Kidney (tissue), 14 donors: ENCODE results near the gene APOH. TPM values are rescaled to one million over a fixed set of nuclear protein-coding genes. Genes with fewer than 3 reads are reported as not detected.
A peak's percentile ranks its signal among the peaks of the same experiment; 100 is the strongest.

Experiments
- DNase-seq, 5 donors: peaks; one replicate each; pipeline ENCODE4 v3.0.0-alpha.2; 2013 to 2020
- FAIRE-seq: peaks from 2 replicates; lab custom pipeline; 2012; peaks lifted over from hg19 to GRCh38; lab: Jason Lieb, UNC
- H3K27ac ChIP-seq, 2 donors: one replicate each; pipeline ENCODE4 v1.7.0; 2013; ENCODE audit warnings: low read depth in 2 of 2, low read length in 2 of 2, inconsistent platforms in 1 of 2
- H3K27me3 ChIP-seq: one replicate; pipeline ENCODE4 v1.7.1; 2013; ENCODE audit warnings: low read length, inconsistent platforms; ENCODE audit not compliant: control insufficient read depth, insufficient read depth
- H3K36me3 ChIP-seq, 3 donors: one replicate each; pipeline versions ENCODE4 v1.7.0 to v1.7.1; 2013; ENCODE audit warnings: low read length in 3 of 3, control low read depth in 1 of 3, inconsistent platforms in 1 of 3; ENCODE audit not compliant: insufficient read depth in 3 of 3, control insufficient read depth in 2 of 3
- H3K4me1 ChIP-seq, 3 donors: one replicate each; pipeline versions ENCODE4 v1.7.0 to v1.7.1; 2013; ENCODE audit warnings: low read length in 3 of 3, inconsistent platforms in 1 of 3, low read depth in 1 of 3; ENCODE audit not compliant: control insufficient read depth in 2 of 3, insufficient read depth in 2 of 3
- H3K4me3 ChIP-seq, 3 donors: one replicate each; pipeline versions ENCODE4 v1.7.0 to v1.8.1; 2013; ENCODE audit warnings: low read length in 3 of 3, control low read depth in 1 of 3, inconsistent platforms in 1 of 3
- H3K9ac ChIP-seq, 3 donors: one replicate each; pipeline versions ENCODE4 v1.7.0 to v1.7.1; 2013; ENCODE audit warnings: low read length in 3 of 3, control low read depth in 1 of 3, inconsistent platforms in 1 of 3
- H3K9me3 ChIP-seq, 3 donors: one replicate each; pipeline versions ENCODE4 v1.7.0 to v1.7.1; 2013; ENCODE audit warnings: low read length in 3 of 3, control low read depth in 1 of 3, inconsistent platforms in 1 of 3; ENCODE audit not compliant: control insufficient read depth in 2 of 3, insufficient read depth in 1 of 3
- intact Hi-C: fragments of 100-400 bp; cut with DNase I; formaldehyde crosslinking; loops from one replicate; pipeline ENCODE4 v1.11.1; 2022
- polyA plus RNA-seq: library from polyadenylated mRNA; stranded (reverse); fragments of 350-450 nt; fragmentation: Illumina TruSeq; extraction: RNeasy Lipid Tissue Mini Kit (QIAGEN cat#74804); gene quantifications from one replicate; pipeline ENCODE4 v1.2.3, GENCODE V29; 2014; ENCODE audit warnings: low read depth, low replicate concordance; ENCODE audit not compliant: insufficient read depth
- total RNA-seq: library from RNA; stranded (reverse); fragmentation: NEBNext Ultra II Directional; extraction: Animal tissue kit (Norgen Biotek cat#: 25700); gene quantifications from one replicate; pipeline ENCODE4 v1.2.1, GENCODE V29; 2021
- TF ChIP-seq, protein P1 (sequence below): IDR thresholded peaks from 3 replicates; pipeline ENCODE4 v1.5.1; 2012; ENCODE audit warnings: mild to moderate bottlenecking, moderate library complexity, borderline replicate concordance; ENCODE audit not compliant: insufficient read depth; ENCODE audit errors: extremely low read depth
- donor health status: control.
- donor health status: control.
- donor health status: control.
- donor health status: control.
- donor health status: control.
- donor health status: DM: yes; HTN: yes; CAD: no.
- donor health status: Normal renal cell carcinoma (clear cell type).

Gene APOH
- total and polyA plus RNA-seq, 2 donors from 2014 or later, result 13.5 TPM; not detected in 1

DNA sequence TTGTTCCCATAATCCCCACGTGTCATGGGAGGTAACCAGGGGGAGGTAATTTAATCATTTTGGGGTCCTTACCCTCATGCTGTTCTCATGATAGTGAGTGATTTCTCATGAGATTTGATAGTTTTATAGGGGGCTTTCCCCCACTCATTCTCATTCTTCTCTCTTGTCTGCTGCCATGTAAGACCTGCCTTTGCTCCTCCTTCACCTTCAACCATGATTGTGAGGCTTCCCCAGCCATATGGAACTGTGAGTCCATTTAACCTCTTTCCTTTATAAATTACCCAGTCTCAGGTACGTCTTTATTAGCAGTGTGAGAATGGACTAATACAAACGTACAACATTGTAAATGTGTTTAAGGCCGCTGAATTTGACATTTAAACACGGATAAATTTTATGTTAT is 35.5 kb upstream of the APOH start:
- no peak overlapping the region for H3K9ac ChIP-seq
- intact Hi-C loops, result no loop called here
- TF ChIP-seq, protein P1, sequence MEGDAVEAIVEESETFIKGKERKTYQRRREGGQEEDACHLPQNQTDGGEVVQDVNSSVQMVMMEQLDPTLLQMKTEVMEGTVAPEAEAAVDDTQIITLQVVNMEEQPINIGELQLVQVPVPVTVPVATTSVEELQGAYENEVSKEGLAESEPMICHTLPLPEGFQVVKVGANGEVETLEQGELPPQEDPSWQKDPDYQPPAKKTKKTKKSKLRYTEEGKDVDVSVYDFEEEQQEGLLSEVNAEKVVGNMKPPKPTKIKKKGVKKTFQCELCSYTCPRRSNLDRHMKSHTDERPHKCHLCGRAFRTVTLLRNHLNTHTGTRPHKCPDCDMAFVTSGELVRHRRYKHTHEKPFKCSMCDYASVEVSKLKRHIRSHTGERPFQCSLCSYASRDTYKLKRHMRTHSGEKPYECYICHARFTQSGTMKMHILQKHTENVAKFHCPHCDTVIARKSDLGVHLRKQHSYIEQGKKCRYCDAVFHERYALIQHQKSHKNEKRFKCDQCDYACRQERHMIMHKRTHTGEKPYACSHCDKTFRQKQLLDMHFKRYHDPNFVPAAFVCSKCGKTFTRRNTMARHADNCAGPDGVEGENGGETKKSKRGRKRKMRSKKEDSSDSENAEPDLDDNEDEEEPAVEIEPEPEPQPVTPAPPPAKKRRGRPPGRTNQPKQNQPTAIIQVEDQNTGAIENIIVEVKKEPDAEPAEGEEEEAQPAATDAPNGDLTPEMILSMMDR, result no peak

DNA sequence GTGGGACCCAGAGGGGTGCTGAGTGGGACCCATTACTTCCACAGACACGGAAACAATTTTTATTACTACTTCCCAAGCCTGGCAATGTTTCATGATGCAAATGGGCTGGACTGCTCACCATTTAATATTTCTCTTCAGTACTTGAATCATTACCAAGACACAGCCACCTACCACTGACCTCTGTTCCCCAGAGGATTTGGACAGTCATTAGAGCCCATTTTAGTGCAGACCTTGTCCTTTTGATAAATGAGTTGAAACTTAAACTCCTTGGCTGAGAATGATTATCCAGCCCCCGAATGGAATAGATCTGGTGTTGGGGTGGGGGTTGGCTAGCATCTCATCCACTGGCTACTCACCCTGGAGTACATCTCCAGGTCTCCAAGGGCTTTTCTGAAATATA is 33.6 kb upstream of the APOH start:
- no peaks in the 10 kb centered on the region for H3K9me3 ChIP-seq
- H3K4me1 ChIP-seq, result peaks cover 0 to 5% (median 0%) of the 10 kb centered on the region in 3 donors
- intact Hi-C loops, result no loop called here
- no peak overlapping the region for H3K4me3 ChIP-seq
- DNase-seq, result peak in 2 of 5 donors; percentile 37 to 59
- no peak overlapping the region for H3K27ac ChIP-seq
- TF ChIP-seq, protein P1, result no peak
- no peak for FAIRE-seq
- H3K27me3 ChIP-seq, result no peaks in the 10 kb centered on the region
- H3K36me3 ChIP-seq, result no peaks in the 10 kb centered on the region
- no peak overlapping the region for H3K9ac ChIP-seq

More for the DNA sequence above, 35.5 kb upstream of the APOH start:
- Histone ChIP-seq H3K9me3 (no peaks in the 10 kb centered on the region), H3K4me1 (peaks cover 0 to 5% (median 0%) of the 10 kb centered on the region in 3 donors), H3K4me3 (no peak overlapping the region), H3K36me3 (no peaks in the 10 kb centered on the region), H3K27ac (no peak overlapping the region), H3K27me3 (no peaks in the 10 kb centered on the region)
- no peak for DNase-seq
- FAIRE-seq, result no peak

DNA sequence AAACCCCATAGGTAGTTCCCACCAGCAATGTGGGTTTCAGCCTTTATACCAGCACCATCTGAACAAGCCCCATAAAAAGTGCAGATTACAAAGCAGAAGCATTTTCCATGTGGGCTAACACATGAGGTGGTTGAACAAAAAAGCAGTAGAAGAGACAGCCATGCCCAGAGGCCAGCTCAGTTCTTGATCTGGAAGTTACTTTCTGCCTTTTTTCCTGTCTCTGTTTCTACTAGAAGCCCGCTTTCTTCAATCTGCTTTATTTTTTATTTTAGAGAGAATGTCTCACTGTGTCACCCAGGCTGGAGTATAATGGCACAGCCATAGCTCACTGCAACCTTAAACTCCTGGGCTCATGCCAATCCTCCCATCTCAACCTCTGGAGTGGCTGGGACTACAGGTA is 31.5 kb upstream of the APOH start:
- TF ChIP-seq, protein P1, result no peak
- Histone ChIP-seq H3K4me3 (no peak overlapping the region), H3K27ac (no peak overlapping the region), H3K9ac (no peak overlapping the region), H3K36me3 (no peaks in the 10 kb centered on the region), H3K27me3 (no peaks in the 10 kb centered on the region), H3K4me1 (peaks cover 0 to 5% (median 0%) of the 10 kb centered on the region in 3 donors), H3K9me3 (no peaks in the 10 kb centered on the region)
- FAIRE-seq (no peak), DNase-seq (no peak)
- intact Hi-C loops, result no loop called here

DNA sequence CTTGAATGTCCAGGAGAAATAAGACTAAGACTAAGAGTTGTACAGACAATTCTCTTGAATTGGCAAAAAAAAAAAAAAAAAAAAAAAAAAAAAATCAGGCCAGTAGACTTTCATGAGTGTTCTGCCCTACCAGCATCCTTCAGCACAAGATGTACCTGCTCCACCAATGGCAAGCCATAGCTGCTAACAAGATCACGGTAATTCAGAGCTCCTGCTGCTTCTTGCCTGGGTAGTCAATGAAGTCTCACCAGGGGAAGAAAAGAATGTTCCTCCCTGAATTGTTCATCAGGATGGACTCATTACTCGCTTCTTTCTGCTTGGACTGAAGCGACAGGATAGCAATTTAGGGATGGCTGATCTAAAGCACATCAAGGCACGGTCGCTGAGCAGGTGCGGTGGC is 31.1 kb upstream of the APOH start:
- peaks cover 0 to 5% (median 0%) of the 10 kb centered on the region in 3 donors for H3K4me1 ChIP-seq
- no peaks in the 10 kb centered on the region for H3K36me3 ChIP-seq
- no peaks in the 10 kb centered on the region for H3K27me3 ChIP-seq
- no peak for FAIRE-seq
- no peak overlapping the region for H3K4me3 ChIP-seq
- H3K9me3 ChIP-seq, result no peaks in the 10 kb centered on the region
- TF ChIP-seq, protein P1, result no peak
- intact Hi-C loops, result no loop called here
- DNase-seq, result no peak
- H3K27ac ChIP-seq, result no peak overlapping the region
- H3K9ac ChIP-seq, result no peak overlapping the region
